GM19324 (cell line): ENCODE results near the gene ITGB1BP1.
"Not testable (repeated sequence)": the region's sequence is repeated elsewhere in the genome, so short reads cannot be mapped to it uniquely, and the experiment has no call there.

Experiments
- ATAC-seq: cut with Tn5 transposase; IDR thresholded peaks from one replicate; pipeline ENCODE4 v1.9.1; 2021; ENCODE audit warnings: mild to moderate bottlenecking, moderate library complexity; ENCODE audit not compliant: unreplicated experiment, low FRiP score

The ITGB1BP1 gene

GRCh38 chr2:9401646-9402371 is 21.5 kb downstream of the ITGB1BP1 start:
- ATAC-seq, result no peak

GRCh38 chr2:9401059-9401547 is 22.2 kb downstream of the ITGB1BP1 start:
- ATAC-seq, result no peak

GRCh38 chr2:9400268-9401058 is 22.9 kb downstream of the ITGB1BP1 start:
- no peak for ATAC-seq

GRCh38 chr2:9398881-9399780 is 24.2 kb downstream of the ITGB1BP1 start:
- ATAC-seq, result no peak

DNA sequence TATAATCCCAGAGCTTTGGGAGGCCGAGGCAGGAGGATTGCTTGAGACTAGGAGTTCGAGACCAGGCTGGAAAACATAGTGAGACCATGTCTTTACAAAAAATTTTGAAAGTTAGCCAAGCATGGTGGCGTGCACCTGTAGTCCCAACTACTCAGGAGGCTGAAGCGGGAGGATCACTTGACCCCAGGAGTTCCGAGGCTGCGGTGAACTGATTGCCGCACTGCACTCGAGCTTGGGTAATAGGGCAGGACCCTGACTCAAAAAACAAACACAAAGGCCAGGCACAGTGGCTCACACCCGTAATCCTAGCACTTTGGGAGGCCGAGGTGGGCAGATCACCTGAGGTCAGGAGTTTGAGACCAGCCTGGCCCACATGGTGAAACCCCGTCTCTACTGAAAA is 25.1 kb downstream of the ITGB1BP1 start:
- ATAC-seq, result not testable (repeated sequence)

DNA sequence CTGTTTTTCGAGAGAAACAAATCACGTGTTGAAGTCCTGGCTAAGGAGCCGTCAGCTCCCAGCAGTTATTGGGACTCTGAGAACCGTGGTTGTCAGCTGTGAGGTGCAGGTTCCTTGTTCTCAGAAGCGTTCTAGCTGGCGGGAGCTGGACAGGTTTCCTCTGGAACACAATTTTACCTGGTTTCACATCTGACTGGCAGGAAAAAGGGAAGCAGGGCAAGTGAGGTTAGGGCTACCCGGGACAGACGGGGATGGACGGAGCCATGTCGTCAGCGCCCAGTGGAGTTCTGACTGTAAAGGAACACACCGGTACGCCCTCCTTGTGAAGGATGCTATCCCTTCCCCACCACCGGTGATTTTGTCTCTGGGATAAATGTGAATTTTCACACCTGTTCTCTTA is 26.1 kb downstream of the ITGB1BP1 start:
- ATAC-seq, result no peak

GRCh38 chr2:9394816-9395215 is 28.5 kb downstream of the ITGB1BP1 start:
- no peak for ATAC-seq

DNA sequence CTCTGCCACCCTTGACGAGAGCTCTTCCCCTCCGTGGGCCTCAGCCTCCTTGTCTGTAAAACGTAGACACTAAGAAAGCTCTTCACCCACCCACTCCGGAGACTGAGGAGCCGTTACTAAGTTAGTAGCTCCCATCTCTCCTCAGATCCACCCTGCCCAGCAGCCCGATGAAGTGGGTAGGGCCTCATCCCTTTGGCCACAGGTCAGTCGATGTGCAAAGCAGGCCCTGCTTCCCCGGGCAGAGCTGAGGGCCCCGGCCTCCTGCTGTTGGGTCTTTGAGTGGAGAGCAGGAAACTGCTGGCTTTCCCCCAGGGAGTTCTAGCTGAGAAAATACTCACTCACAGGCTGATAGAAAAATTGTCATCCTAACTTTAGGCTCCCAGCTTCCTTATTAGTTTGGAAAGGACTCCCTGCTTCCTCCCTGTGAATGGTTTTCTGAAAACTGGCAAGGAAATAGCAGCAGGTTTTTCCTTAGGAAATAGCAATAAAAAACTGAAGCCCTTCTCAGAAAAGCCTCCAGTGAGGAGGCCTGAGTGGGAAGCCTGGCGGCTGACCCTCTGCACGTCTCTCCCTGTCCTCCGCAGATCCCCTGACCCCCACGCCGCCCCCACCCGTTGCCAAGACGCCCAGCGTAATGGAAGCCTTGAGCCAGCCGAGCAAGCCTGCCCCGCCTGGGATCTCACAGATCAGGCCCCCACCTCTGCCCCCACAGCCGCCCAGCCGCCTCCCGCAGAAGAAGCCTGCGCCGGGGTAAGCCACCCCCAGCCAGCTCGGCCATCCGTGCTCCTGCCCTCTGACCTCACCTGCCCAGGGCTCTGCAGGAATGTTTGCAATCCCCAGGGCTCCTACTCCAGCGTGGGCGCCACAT is 30.2 kb downstream of the ITGB1BP1 start:
- no peak for ATAC-seq

DNA sequence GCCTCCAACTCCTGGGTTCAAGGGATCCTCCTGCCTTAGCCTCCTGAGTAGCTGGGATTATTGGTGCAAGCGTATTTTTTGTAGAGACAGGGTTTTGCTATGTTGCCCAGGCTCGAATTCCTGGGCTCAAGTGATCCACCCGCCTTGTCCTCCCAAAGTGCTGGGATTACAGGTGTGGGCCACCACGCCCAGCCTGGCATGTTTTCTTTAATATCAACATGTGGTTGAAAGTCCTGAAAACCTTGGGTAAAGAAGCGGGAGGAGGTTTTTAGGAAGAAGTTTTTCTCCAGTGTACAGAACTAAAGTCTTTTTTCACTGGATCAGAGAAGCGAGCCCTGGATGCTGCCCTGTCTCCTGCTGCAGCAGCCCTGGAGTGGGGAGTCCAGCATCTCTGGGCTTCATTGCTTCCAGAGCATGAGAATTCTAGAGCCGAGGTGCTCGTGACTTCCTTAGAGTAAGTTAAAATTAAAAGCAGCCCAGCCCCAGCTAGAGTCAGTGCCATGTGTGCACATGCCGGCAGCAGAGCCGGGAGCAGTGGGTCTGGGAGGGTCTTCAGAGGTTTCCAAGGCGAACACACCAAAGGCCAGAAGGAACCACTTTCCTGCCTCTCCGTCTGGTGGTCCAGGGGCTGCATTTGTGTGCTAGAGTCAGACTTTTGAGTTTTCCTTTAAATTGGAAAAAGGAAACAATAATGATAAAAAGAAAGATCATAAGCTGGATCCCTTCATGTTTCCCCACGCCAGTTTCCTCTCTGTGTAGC is 31.2 kb downstream of the ITGB1BP1 start:
- no peak for ATAC-seq

GRCh38 chr2:9390991-9391390 is 32.3 kb downstream of the ITGB1BP1 start:
- no peak for ATAC-seq

GRCh38 chr2:9390151-9390850 is 33.0 kb downstream of the ITGB1BP1 start:
- ATAC-seq, result no peak

DNA sequence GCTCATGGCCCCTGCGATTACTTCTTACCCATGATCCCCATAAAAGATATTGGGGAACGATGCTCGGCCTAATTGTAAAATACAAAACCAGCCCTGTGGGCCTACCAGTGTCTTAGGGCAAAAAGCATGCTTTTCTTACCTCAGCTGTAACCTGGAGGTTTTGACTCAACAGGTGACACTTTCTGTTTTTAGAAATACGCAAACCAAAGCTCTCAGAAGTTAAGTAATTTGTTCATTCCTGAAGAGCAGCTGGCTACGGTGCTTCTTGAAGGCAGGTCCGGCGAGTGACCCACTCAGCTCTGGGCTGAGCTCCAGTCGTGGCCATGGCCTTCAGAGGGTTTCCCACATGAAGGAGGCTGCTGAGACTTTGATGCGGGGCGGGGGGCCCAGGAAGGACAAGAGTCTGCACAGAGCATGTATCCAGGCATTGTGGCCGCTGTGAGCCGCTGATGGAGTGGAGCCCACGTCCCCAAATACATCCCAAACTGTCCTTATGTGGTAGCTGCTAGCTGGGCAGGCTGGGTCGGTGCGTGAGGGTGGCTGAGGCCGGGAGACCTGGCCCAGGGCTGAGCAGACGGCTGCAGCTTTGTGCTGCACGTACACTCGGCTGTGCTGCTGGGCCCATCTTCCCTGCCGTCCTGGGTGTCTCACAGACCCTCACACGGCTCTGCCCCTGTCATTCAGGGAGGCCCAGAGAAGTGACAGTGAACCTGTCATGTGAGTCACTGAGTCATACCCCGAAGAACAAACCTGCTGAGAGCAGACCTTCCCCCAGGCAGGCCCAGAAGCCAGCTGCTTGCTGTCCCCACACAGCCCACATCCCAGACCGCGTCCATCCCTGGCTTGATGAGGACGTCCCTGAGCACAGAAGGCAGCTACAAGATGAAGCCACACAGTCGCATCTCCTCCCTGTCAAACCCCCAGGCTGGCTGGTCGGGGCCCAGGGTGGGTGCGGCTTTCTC is 34.1 kb downstream of the ITGB1BP1 start:
- ATAC-seq, result no peak

- no peak for ATAC-seq
Measured at GRCh38 chr2:9388199-9388681, 35.1 kb downstream of the ITGB1BP1 start.

- ATAC-seq, result no peak
Measured at GRCh38 chr2:9385841-9386240, 37.5 kb downstream of the ITGB1BP1 start.

- no peak for ATAC-seq
Measured at GRCh38 chr2:9384521-9384920, 38.8 kb downstream of the ITGB1BP1 start.

GRCh38 chr2:9382604-9383235 is 40.6 kb downstream of the ITGB1BP1 start:
- no peak for ATAC-seq
